ENCODE measurements around the gene SYCE3. TPM values are rescaled to one million over a fixed set of nuclear protein-coding genes. Genes with fewer than 3 reads are reported as not detected.

Gene SYCE3
- total and polyA plus RNA-seq, 9 of the 15 experiments (the other 6 are each of a cell fraction or from before 2014, with no cell fraction given) = 0.56 TPM; not detected in 8

GRCh38 chr22:50507991-50508884 is 54.5 kb downstream of the SYCE3 start, which contains the start of gene NCAPH2 (continued):
- TF ChIP-seq NKRF (IDR thresholded peaks at IDR 0.05; ENCODE audit: borderline replicate concordance) (peak; percentile 76; the same call in 1 of the 2 replicates), FUS (optimal IDR thresholded peaks at IDR 0.05; ENCODE audit: low read depth, low read length) (no peak), TEAD1 (CRISPR knock-in tag; IDR thresholded peaks at IDR 0.05) (no peak; a peak in 1 of 4 replicates), THRB (CRISPR knock-in tag; conservative IDR thresholded peaks at IDR 0.05) (no peak), TCF7 (IDR thresholded peaks at IDR 0.05; ENCODE audit: borderline replicate concordance) (no peak), HMGXB4 (CRISPR knock-in tag; IDR thresholded peaks at IDR 0.05) (no peak), ZNF583 (CRISPR knock-in tag; IDR thresholded peaks at IDR 0.05) (no peak), RBM25 (IDR thresholded peaks at IDR 0.05; ENCODE audit: low read depth, low read length, severe bottlenecking) (no peak), CGGBP1 (CRISPR knock-in tag; IDR thresholded peaks at IDR 0.05) (no peak), BCLAF1 (IDR thresholded peaks at IDR 0.05; ENCODE audit: borderline replicate concordance in 1 of 2, control insufficient read depth in 1 of 2, low read depth in 2 of 2, low read length in 1 of 2) (no peak), ZFPM2 (CRISPR knock-in tag; IDR thresholded peaks at IDR 0.05) (no peak), ZNF551 (CRISPR knock-in tag; IDR thresholded peaks at IDR 0.05) (no peak), ZNF311 (CRISPR knock-in tag; IDR thresholded peaks at IDR 0.05) (no peak), TAF7 (tag; IDR thresholded peaks at IDR 0.05) (peak; percentile 88)

Measured in K562 (cell line).